Neural cell (in vitro differentiated cells): ENCODE measurements around the gene RNF187.

ENCODE experiments used
- EP300 ChIP-seq: fragments of 450-650 bp; conservative IDR thresholded peaks from 2 replicates; pipeline ENCODE4 v1.6.1; 2014; ENCODE audit warnings: antibody characterized with exemption, mild to moderate bottlenecking, moderate library complexity; ENCODE audit not compliant: poor library complexity, severe bottlenecking
- EZH2 ChIP-seq: fragments of 200-600, 300-800 bp; shearing (Covaris generic), sonication (generic); IDR thresholded peaks from 2 replicates; pipeline ENCODE4 v1.6.1; 2014; ENCODE audit warnings: antibody characterized with exemption, low read length, borderline replicate concordance, mild to moderate bottlenecking; ENCODE audit not compliant: insufficient read depth, poor library complexity, severe bottlenecking
- MXI1 ChIP-seq: fragments of 450-650 bp; conservative IDR thresholded peaks from 2 replicates; pipeline ENCODE4 v1.6.1; 2014; ENCODE audit warnings: antibody characterized with exemption, mild to moderate bottlenecking; ENCODE audit not compliant: poor library complexity, severe bottlenecking
- POLR2AphosphoS5 ChIP-seq: IDR thresholded peaks from 2 replicates; pipeline ENCODE4 v1.6.1; 2012
- RAD21 ChIP-seq: fragments of 450-650 bp; conservative IDR thresholded peaks from 2 replicates; pipeline ENCODE4 v1.6.1; 2014; ENCODE audit warnings: antibody characterized with exemption, mild to moderate bottlenecking, moderate library complexity
- SMC3 ChIP-seq: fragments of 450-650 bp; conservative IDR thresholded peaks from 2 replicates; pipeline ENCODE4 v1.6.1; 2014; ENCODE audit warnings: antibody characterized with exemption, mild to moderate bottlenecking, moderate library complexity; ENCODE audit not compliant: poor library complexity
- TAF1 ChIP-seq: IDR thresholded peaks from 2 replicates; pipeline ENCODE4 v1.6.1; 2012; ENCODE audit warnings: low read depth
- TF ChIP-seq, protein P1 (sequence below): fragments of 450-650 bp; IDR thresholded peaks from 2 replicates; pipeline ENCODE4 v1.5.1; 2014; ENCODE audit warnings: antibody characterized with exemption, mild to moderate bottlenecking, moderate library complexity; ENCODE audit not compliant: poor library complexity, severe bottlenecking

GRCh38 chr1:228538831-228539230 lies 51.6 kb downstream of the RNF187 start:
- TF ChIP-seq, protein P1, sequence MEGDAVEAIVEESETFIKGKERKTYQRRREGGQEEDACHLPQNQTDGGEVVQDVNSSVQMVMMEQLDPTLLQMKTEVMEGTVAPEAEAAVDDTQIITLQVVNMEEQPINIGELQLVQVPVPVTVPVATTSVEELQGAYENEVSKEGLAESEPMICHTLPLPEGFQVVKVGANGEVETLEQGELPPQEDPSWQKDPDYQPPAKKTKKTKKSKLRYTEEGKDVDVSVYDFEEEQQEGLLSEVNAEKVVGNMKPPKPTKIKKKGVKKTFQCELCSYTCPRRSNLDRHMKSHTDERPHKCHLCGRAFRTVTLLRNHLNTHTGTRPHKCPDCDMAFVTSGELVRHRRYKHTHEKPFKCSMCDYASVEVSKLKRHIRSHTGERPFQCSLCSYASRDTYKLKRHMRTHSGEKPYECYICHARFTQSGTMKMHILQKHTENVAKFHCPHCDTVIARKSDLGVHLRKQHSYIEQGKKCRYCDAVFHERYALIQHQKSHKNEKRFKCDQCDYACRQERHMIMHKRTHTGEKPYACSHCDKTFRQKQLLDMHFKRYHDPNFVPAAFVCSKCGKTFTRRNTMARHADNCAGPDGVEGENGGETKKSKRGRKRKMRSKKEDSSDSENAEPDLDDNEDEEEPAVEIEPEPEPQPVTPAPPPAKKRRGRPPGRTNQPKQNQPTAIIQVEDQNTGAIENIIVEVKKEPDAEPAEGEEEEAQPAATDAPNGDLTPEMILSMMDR = no peak
- TF ChIP-seq EZH2 = no peak
- TF ChIP-seq TAF1 = no peak
- TF ChIP-seq RAD21 = no peak
- TF ChIP-seq POLR2AphosphoS5 = no peak
- TF ChIP-seq MXI1 = no peak
- no peak for TF ChIP-seq EP300
- TF ChIP-seq SMC3 = no peak
